PFSK-1 (cell line): ENCODE data around the gene P2RY12.

Experiments used
- FOXP2 ChIP-seq: optimal IDR thresholded peaks from 2 replicates; pipeline ENCODE3; 2011; ENCODE audit warnings: borderline replicate concordance, control low read depth, inconsistent platforms; ENCODE audit not compliant: insufficient read depth; ENCODE audit errors: extremely low read length, extremely low read depth
- POLR2AphosphoS5 ChIP-seq: IDR thresholded peaks from 2 replicates; pipeline ENCODE4 v1.6.1; 2012; ENCODE audit warnings: low read depth, mild to moderate bottlenecking, control low read depth, low read length, moderate library complexity
- REST ChIP-seq, 2 experiments: IDR thresholded peaks; 2 replicates each; pipeline versions ENCODE4 v1.6.1 to v1.8.0; 2011 to 2012; ENCODE audit warnings: low read depth in 2 of 2, low read length in 2 of 2, control low read depth in 1 of 2, inconsistent platforms in 1 of 2, mild to moderate bottlenecking in 1 of 2, moderate library complexity in 1 of 2; ENCODE audit not compliant: insufficient read depth in 1 of 2
- SIN3A ChIP-seq: IDR thresholded peaks from 2 replicates; pipeline ENCODE4 v1.6.1; 2012; ENCODE audit warnings: mild to moderate bottlenecking, low read length, moderate library complexity, borderline replicate concordance; ENCODE audit not compliant: insufficient read depth
- TAF1 ChIP-seq: IDR thresholded peaks from 2 replicates; pipeline ENCODE4 v1.6.1; 2012; ENCODE audit warnings: low read length, control low read depth, borderline replicate concordance; ENCODE audit not compliant: insufficient read depth

The P2RY12 gene

DNA sequence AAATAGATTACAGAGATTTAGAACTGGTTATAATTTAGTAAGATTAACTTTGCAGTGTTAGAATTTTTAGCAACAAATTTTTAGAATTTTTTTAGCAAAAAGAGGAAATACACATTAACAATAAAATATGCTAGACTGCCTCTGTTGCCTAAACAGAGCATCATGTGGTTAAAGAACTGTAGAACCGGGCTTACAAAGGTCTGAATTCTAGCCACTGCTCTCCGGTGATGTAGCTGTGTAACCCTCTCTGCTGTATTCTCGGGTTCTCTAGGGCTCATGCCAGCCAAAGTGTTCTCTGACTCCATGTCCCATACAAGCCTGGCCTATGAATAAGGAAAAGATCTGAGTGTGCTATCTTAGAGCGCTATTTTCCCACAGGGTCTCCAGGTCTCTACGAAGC, 2.9 kb upstream of the P2RY12 start:
- no peak for TF ChIP-seq SIN3A
- TF ChIP-seq TAF1 = no peak
- no peak for TF ChIP-seq POLR2AphosphoS5
- no peak for TF ChIP-seq REST (IDR thresholded peaks at IDR 0.05; ENCODE audit: insufficient read depth in 1 of 2, low read depth in 2 of 2, low read length in 2 of 2)
- TF ChIP-seq FOXP2 = no peak

DNA sequence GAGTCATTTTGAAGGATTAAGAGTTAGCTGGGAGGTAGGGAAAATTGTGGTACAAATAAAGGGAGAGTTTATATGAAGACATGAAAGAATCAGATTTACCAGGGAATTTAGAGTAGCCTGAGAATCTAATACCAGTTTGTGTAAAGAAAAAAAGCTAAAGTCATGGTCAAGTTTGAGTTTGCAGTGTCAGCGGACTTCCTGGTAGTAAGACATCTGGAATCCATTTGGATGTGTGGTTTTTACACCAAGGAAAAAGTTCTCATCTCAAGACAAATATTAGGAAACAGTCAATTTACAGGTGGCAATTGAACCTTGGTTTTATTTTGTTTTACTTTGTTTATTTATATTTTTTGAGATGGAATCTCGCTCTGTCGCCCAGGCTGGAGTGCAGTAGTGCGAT, 1.5 kb upstream of the P2RY12 start:
- TF ChIP-seq TAF1 = no peak
- no peak for TF ChIP-seq FOXP2
- no peak for TF ChIP-seq SIN3A
- no peak for TF ChIP-seq POLR2AphosphoS5
- TF ChIP-seq REST (IDR thresholded peaks at IDR 0.05; ENCODE audit: insufficient read depth in 1 of 2, low read depth in 2 of 2, low read length in 2 of 2) = no peak

- TF ChIP-seq FOXP2 (no peak), TAF1 (no peak), POLR2AphosphoS5 (no peak), REST (IDR thresholded peaks at IDR 0.05; ENCODE audit: insufficient read depth in 1 of 2, low read depth in 2 of 2, low read length in 2 of 2) (no peak), SIN3A (no peak)
These were observed 597 bp downstream of the P2RY12 start for GRCh38 chr3:151383956-151384355.

DNA sequence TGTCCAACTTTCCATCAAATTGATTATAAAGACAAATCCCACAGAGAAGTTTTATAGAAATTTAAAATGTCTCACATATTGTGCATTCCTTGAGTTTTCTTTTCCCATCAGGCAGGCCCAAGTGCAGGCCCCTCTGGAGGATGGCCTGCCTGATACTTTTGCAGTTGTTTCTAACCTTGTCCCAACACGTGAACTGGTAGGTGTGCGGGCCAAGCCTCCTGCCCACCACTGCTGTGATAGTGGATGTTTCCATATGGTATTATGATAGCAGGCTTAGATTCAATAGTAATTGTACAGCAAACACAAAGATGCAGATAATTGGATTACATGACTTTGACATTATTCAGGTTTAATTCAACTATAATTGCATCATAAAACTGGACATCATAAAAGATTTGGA, 1.4 kb downstream of the P2RY12 start:
- TF ChIP-seq REST (IDR thresholded peaks at IDR 0.05; ENCODE audit: insufficient read depth in 1 of 2, low read depth in 2 of 2, low read length in 2 of 2) (no peak), FOXP2 (no peak), SIN3A (no peak), POLR2AphosphoS5 (no peak), TAF1 (no peak)

DNA sequence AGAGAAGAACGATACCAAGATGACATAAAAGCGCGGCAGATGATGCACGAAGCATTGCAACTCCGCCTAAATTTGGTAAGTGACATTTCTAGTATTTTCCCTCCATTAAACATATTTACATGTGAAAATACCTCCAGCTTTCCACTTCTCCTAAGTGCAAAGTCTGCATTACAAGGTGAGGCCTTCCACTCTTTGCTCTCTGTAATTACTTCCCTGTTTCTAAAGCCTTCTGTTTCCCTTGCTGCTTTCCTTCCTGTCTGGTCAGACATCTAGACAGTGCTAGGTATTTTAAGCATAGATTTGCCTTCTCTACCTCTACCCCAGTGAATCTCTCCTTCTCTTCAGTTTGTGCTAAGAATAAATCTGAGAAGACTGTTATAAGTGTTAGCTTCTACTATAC, 1.9 kb downstream of the P2RY12 start:
- TF ChIP-seq POLR2AphosphoS5 (no peak), TAF1 (no peak), FOXP2 (no peak), REST (IDR thresholded peaks at IDR 0.05; ENCODE audit: insufficient read depth in 1 of 2, low read depth in 2 of 2, low read length in 2 of 2) (no peak), SIN3A (no peak)
